HAP-1 (cell line): ENCODE measurements around the gene TRAM2.

Source experiments
- DNase-seq, 2 experiments: peaks; one replicate each; pipeline ENCODE4 v3.0.0-alpha.2; 2016 to 2020; ENCODE audit warnings: low spot score in 2 of 2
- H3K27me3 ChIP-seq: fragments of 250-450 bp; sonication (Bioruptor Pico); 2 replicates; pipeline ENCODE4 v1.5.1; 2020; ENCODE audit warnings: low read depth, mild to moderate bottlenecking, moderate library complexity
- H3K36me3 ChIP-seq: fragments of 250-450 bp; sonication (Bioruptor Pico); replicated peaks from 2 replicates; pipeline ENCODE4 v1.5.1; 2020; ENCODE audit warnings: mild to moderate bottlenecking
- H3K4me1 ChIP-seq: fragments of 250-450 bp; sonication (Bioruptor Pico); 2 replicates; pipeline ENCODE4 v1.5.1; 2020; ENCODE audit warnings: mild to moderate bottlenecking
- H3K4me3 ChIP-seq: fragments of 250-450 bp; sonication (Bioruptor Pico); 2 replicates; pipeline ENCODE4 v1.5.1; 2020; ENCODE audit warnings: mild to moderate bottlenecking, moderate library complexity
- H3K9me3 ChIP-seq: fragments of 250-450 bp; sonication (Bioruptor Pico); 2 replicates; pipeline ENCODE4 v1.5.1; 2020; ENCODE audit warnings: mild to moderate bottlenecking, moderate library complexity
- in situ Hi-C: fragments of 300-500 bp; cut with MboI; formaldehyde crosslinking; loops from 3 replicates; pipeline ENCODE4 v1.14.3; 2020; ENCODE audit warnings: low sequenced_read_pairs, inconsistent platforms, mixed read lengths

The TRAM2 gene

DNA sequence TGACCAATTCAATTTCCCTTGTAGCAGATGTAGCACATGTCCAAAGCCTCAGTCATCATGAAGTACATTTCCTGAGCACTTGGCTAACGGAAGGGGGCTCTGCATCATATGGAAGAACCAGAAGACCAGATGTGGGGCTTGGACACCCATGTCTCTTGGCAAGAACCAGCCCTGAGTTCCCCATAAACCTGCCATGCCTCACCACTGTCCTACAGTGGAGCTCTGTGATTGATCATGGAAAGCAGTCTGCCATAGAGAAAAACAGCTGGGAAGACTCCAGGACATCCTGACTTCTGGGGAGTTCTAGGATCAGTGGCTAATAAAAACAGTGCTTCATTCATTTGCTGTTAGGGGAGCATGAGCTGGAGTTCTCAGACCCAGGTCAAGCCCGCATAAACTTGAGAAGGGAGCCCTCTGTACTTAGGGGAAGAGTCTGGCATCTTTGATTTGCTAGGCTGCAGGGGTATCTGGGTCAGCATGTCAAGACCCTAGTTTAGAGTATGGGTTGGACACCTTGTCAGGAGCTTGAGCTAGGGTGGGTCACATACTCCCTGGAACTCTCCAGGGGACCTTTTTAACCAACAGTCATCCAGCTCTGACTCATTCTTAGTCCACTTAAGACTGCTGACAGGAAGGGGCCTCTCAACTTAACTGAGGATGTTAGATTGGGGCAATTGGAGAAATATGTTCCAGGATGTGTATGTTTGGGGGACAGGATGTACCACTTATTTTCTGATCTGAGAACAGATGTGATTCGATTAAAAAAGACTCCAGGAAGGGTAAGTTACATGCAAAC lies 26.3 kb upstream of the TRAM2 start:
- in situ Hi-C loops, result no loop called here
- DNase-seq, result no peak
- Histone ChIP-seq H3K9me3 (no peaks in the 10 kb centered on the region), H3K4me3 (no peak overlapping the region), H3K4me1 (no peaks in the 10 kb centered on the region; the same call in 1 of the 2 replicates), H3K27me3 (no peaks in the 10 kb centered on the region), H3K36me3 (no peaks in the 10 kb centered on the region)

DNA sequence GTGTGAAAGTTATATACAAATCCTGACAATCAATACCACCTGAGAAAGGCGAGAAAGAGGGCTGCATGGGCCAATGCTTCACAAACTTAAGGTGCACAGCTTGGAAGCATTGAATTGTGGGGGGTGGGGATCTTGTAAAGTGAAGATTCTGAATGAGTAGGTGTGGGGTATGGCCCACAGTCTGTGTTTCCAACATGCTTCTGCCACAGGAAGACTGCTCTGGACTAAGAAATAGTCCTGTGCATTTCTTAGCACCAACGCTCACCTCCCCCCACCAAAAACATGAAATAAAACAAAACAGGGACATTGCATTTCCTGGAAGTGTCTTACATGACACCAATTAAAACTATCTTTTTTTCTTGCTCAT lies 21.9 kb upstream of the TRAM2 start:
- in situ Hi-C loops, result no loop called here
- Histone ChIP-seq H3K4me1 (peaks cover 10% of the 10 kb centered on the region), H3K4me3 (no peak overlapping the region), H3K27me3 (no peaks in the 10 kb centered on the region), H3K9me3 (no peaks in the 10 kb centered on the region), H3K36me3 (no peaks in the 10 kb centered on the region)
- DNase-seq, result no peak

- Histone ChIP-seq H3K4me1 (peaks cover 10% of the 10 kb centered on the region), H3K9me3 (no peaks in the 10 kb centered on the region), H3K36me3 (no peaks in the 10 kb centered on the region), H3K4me3 (no peak overlapping the region), H3K27me3 (no peaks in the 10 kb centered on the region)
- DNase-seq, result peak; percentile 80 to 90
- in situ Hi-C loops, result no loop called here
Measured at GRCh38 chr6:52598123-52598823, 21.4 kb upstream of the TRAM2 start.

DNA sequence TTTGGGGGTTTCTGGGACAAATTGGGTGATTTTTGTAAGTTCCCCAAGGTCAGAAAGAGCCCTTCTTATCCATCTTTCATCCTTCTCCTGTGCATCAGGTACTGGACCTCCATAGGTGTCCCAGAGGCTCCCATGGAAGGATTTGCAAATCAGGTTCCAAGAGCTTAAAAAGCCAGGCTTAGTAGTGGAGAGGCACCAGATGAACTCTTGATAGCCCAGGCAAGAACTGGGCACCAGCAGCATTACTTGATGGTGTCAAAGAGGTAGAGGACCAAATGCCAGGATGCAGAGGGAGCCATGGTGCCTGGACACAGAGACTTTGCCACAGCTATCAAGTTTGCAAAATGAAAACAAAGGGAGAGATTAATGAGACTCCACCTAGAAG lies 20.9 kb upstream of the TRAM2 start:
- Histone ChIP-seq H3K27me3 (no peaks in the 10 kb centered on the region), H3K36me3 (no peaks in the 10 kb centered on the region), H3K4me1 (peaks cover 10% of the 10 kb centered on the region), H3K4me3 (no peak overlapping the region), H3K9me3 (no peaks in the 10 kb centered on the region)
- in situ Hi-C loops, result no loop called here
- DNase-seq, result no peak

DNA sequence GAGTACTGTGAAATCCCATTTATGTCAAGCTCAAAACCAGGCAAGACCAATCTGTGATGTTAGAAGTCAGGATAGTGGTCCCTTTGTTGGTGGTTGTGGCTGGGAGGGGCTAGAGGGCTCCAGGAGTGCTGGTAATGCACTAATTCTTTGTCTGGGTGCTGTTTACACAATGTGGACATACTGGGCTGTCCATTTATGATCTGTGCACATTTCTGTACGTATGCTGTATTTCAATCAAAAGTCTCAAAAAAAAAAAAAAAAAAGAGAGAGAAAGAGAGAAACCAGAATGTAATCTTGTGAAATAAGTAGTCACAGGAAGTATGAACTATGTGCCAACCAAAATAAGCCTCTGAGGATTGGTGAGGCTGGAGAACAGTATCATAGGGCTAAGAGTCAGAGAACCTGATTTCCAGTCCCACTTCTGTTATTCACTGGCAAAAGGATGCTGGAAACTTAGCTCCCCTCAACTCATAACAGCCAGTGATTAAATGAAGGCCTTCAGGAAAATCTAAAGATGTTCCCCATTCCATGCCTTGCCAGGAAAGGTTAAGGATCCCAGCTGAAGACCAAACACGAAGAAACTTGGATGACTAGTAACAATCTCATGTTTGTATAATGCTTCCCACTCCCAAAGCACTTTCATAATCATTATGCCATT lies 19.6 kb upstream of the TRAM2 start:
- H3K36me3 ChIP-seq, result no peaks in the 10 kb centered on the region
- in situ Hi-C loops, result no loop called here
- H3K27me3 ChIP-seq, result no peaks in the 10 kb centered on the region
- H3K4me3 ChIP-seq, result no peak overlapping the region
- DNase-seq, result no peak
- no peaks in the 10 kb centered on the region for H3K9me3 ChIP-seq
- peaks cover 10% of the 10 kb centered on the region for H3K4me1 ChIP-seq

GRCh38 chr6:52595796-52596130 lies 18.9 kb upstream of the TRAM2 start:
- H3K9me3 ChIP-seq, result no peaks in the 10 kb centered on the region
- no peak overlapping the region for H3K4me3 ChIP-seq
- no peak for DNase-seq
- H3K36me3 ChIP-seq, result no peaks in the 10 kb centered on the region
- H3K27me3 ChIP-seq, result no peaks in the 10 kb centered on the region
- in situ Hi-C loops, result no loop called here
- H3K4me1 ChIP-seq, result peaks cover 10% of the 10 kb centered on the region

GRCh38 chr6:52595000-52595795 lies 18.3 kb upstream of the TRAM2 start:
- Histone ChIP-seq H3K36me3 (no peaks in the 10 kb centered on the region), H3K4me3 (no peak overlapping the region), H3K4me1 (peaks cover 10% of the 10 kb centered on the region), H3K27me3 (no peaks in the 10 kb centered on the region), H3K9me3 (no peaks in the 10 kb centered on the region)
- peak; percentile 27 to 33 for DNase-seq
- in situ Hi-C loops, result no loop called here

DNA sequence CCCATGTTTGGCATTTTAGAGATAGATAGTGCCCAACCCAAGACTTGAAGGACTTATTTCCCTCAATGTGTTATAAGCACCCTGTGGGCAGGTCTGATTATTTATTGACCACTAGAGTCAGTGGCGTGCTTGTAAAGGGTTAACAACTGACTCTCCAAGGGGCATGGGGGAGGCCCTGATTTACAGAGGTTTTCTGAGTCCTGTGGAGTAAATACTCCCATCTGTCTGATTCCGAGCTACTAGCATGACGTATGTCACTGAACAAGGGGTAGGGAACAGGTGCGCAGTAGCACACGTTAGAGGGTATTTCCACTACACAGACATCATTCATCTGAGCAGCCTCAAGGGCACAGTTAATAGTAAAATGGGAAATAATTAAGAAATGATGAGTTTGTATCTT lies 17.4 kb upstream of the TRAM2 start:
- Histone ChIP-seq H3K36me3 (no peaks in the 10 kb centered on the region), H3K4me1 (peaks cover 10% of the 10 kb centered on the region), H3K4me3 (no peak overlapping the region), H3K27me3 (no peaks in the 10 kb centered on the region), H3K9me3 (no peaks in the 10 kb centered on the region)
- no peak for DNase-seq
- in situ Hi-C loops, result no loop called here

DNA sequence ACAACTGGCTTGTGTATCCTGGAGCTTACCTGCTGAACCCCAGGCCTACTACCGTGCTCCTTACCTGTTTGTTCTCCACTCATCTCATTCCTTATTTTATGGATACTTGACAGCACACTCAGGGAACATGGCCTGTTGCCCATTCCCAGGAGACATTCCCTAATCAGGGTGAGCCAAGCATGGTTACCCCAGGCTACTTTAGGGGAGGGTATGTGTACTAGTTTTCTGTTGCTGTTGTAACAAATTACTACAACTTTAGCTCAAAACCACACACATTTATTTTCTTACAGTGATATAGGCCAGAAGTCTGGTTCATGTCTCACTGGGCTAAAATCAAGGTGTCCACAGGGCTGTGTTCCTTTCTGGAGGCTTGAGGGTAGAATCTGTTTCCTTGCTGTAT lies 15.0 kb upstream of the TRAM2 start:
- H3K4me1 ChIP-seq, result peaks cover 7% of the 10 kb centered on the region
- no peaks in the 10 kb centered on the region for H3K9me3 ChIP-seq
- no peaks in the 10 kb centered on the region for H3K36me3 ChIP-seq
- no peak overlapping the region for H3K4me3 ChIP-seq
- DNase-seq, result no peak
- H3K27me3 ChIP-seq, result no peaks in the 10 kb centered on the region
- in situ Hi-C loops, result no loop called here

- DNase-seq, result no peak
- in situ Hi-C loops, result no loop called here
- Histone ChIP-seq H3K9me3 (no peaks in the 10 kb centered on the region), H3K36me3 (no peaks in the 10 kb centered on the region), H3K4me1 (peaks cover 7% of the 10 kb centered on the region), H3K4me3 (no peak overlapping the region), H3K27me3 (no peaks in the 10 kb centered on the region)
Measured at GRCh38 chr6:52590152-52590891, 13.5 kb upstream of the TRAM2 start.

- no peak for DNase-seq
- Histone ChIP-seq H3K27me3 (no peaks in the 10 kb centered on the region), H3K4me3 (no peak overlapping the region), H3K36me3 (no peaks in the 10 kb centered on the region), H3K9me3 (no peaks in the 10 kb centered on the region), H3K4me1 (no peaks in the 10 kb centered on the region)
- in situ Hi-C loops, result no loop called here
Measured at GRCh38 chr6:52588710-52589091, 11.8 kb upstream of the TRAM2 start.

GRCh38 chr6:52588087-52588709 lies 11.3 kb upstream of the TRAM2 start:
- in situ Hi-C loops, result no loop called here
- no peaks in the 10 kb centered on the region for H3K4me1 ChIP-seq

DNA sequence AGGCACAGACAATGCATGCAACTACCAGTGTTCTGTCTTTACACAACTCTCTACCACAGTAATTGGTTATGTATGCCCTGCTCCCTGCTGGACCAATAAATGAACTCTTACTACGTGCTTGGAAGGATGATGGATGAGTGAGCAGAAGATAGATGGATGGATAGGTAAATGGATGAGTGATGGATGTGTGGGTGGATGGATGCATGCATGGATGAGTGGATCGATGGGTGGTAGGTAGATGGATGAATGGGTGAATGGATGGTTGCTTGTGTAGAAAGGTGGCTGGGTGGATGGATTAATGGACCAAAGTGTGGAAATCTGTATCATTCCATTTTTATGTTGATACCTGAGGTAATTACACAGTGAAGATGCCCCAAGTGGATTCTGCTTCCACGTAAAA lies 10.1 kb upstream of the TRAM2 start:
- Histone ChIP-seq H3K9me3 (no peaks in the 10 kb centered on the region), H3K36me3 (no peaks in the 10 kb centered on the region), H3K4me3 (no peak overlapping the region), H3K4me1 (no peaks in the 10 kb centered on the region), H3K27me3 (no peaks in the 10 kb centered on the region)
- in situ Hi-C loops, result no loop called here
- no peak for DNase-seq

More at GRCh38 chr6:52588087-52588709, 11.3 kb upstream of the TRAM2 start:
- Histone ChIP-seq H3K9me3 (no peaks in the 10 kb centered on the region), H3K27me3 (no peaks in the 10 kb centered on the region), H3K4me3 (no peak overlapping the region), H3K36me3 (no peaks in the 10 kb centered on the region)
- no peak for DNase-seq
